Measurements from ENCODE around the gene KLHL42.

Gene KLHL42

GRCh38 chr12:27802936-27803335, 22.9 kb downstream of the KLHL42 start:
- peaks cover 9% of the 10 kb centered on the region for H3K36me3 ChIP-seq (ENCODE audit: low read depth)
- H3K9me3 ChIP-seq (ENCODE audit: severe bottlenecking): no peaks in the 10 kb centered on the region
- H3K4me1 ChIP-seq (ENCODE audit: insufficient read depth, poor library complexity, severe bottlenecking): no peaks in the 10 kb centered on the region
- no peak for TF ChIP-seq CTCF (IDR thresholded peaks at IDR 0.05; ENCODE audit: poor library complexity, severe bottlenecking)
- no peak overlapping the region for H3K27ac ChIP-seq (ENCODE audit: poor library complexity, severe bottlenecking)
- H3K4me3 ChIP-seq (ENCODE audit: severe bottlenecking): no peak overlapping the region
- DNase-seq (ENCODE audit: low spot score) (no peak), ATAC-seq (ENCODE audit: low read depth) (no peak)
- no peaks in the 10 kb centered on the region for H3K27me3 ChIP-seq (ENCODE audit: insufficient read depth, poor library complexity, severe bottlenecking)

- H3K4me3 ChIP-seq (ENCODE audit: severe bottlenecking): no peak overlapping the region
- no peak for ATAC-seq (ENCODE audit: low read depth)
- no peak overlapping the region for H3K27ac ChIP-seq (ENCODE audit: poor library complexity, severe bottlenecking)
- DNase-seq (ENCODE audit: low spot score): no peak
- TF ChIP-seq CTCF (IDR thresholded peaks at IDR 0.05; ENCODE audit: poor library complexity, severe bottlenecking): no peak
- H3K4me1 ChIP-seq (ENCODE audit: insufficient read depth, poor library complexity, severe bottlenecking): no peaks in the 10 kb centered on the region
- H3K9me3 ChIP-seq (ENCODE audit: severe bottlenecking): no peaks in the 10 kb centered on the region
- H3K36me3 ChIP-seq (ENCODE audit: low read depth): no peaks in the 10 kb centered on the region
- H3K27me3 ChIP-seq (ENCODE audit: insufficient read depth, poor library complexity, severe bottlenecking): no peaks in the 10 kb centered on the region
Measured at GRCh38 chr12:27805238-27805637, 25.2 kb downstream of the KLHL42 start.

- H3K36me3 ChIP-seq (ENCODE audit: low read depth): no peaks in the 10 kb centered on the region
- TF ChIP-seq CTCF (IDR thresholded peaks at IDR 0.05; ENCODE audit: poor library complexity, severe bottlenecking): no peak
Measured at GRCh38 chr12:27806259-27806658, 26.2 kb downstream of the KLHL42 start.

GRCh38 chr12:27807063-27807703, 27.1 kb downstream of the KLHL42 start:
- DNase-seq (ENCODE audit: low spot score): no peak

More at GRCh38 chr12:27806259-27806658, 26.2 kb downstream of the KLHL42 start:
- ATAC-seq (ENCODE audit: low read depth) (no peak), DNase-seq (ENCODE audit: low spot score) (no peak)
- Histone ChIP-seq H3K4me1 (ENCODE audit: insufficient read depth, poor library complexity, severe bottlenecking) (no peaks in the 10 kb centered on the region), H3K4me3 (ENCODE audit: severe bottlenecking) (no peak overlapping the region), H3K9me3 (ENCODE audit: severe bottlenecking) (no peaks in the 10 kb centered on the region), H3K27me3 (ENCODE audit: insufficient read depth, poor library complexity, severe bottlenecking) (no peaks in the 10 kb centered on the region), H3K27ac (ENCODE audit: poor library complexity, severe bottlenecking) (no peak overlapping the region)

More at GRCh38 chr12:27807063-27807703, 27.1 kb downstream of the KLHL42 start:
- Histone ChIP-seq H3K4me1 (ENCODE audit: insufficient read depth, poor library complexity, severe bottlenecking) (no peaks in the 10 kb centered on the region), H3K36me3 (ENCODE audit: low read depth) (no peaks in the 10 kb centered on the region), H3K4me3 (ENCODE audit: severe bottlenecking) (no peak overlapping the region), H3K9me3 (ENCODE audit: severe bottlenecking) (no peaks in the 10 kb centered on the region), H3K27ac (ENCODE audit: poor library complexity, severe bottlenecking) (no peak overlapping the region), H3K27me3 (ENCODE audit: insufficient read depth, poor library complexity, severe bottlenecking) (no peaks in the 10 kb centered on the region)
- no peak for ATAC-seq (ENCODE audit: low read depth)
- peak; percentile 7 for TF ChIP-seq CTCF (IDR thresholded peaks at IDR 0.05; ENCODE audit: poor library complexity, severe bottlenecking)

Measured in RWPE2 (cell line).